Stimulated activated CD4-positive, alpha-beta T cell treated with anti-CD3 and anti-CD28 coated beads, Interleukin-12 subunit alpha, Interleukin-12 subunit beta, amount 100 ng/mL, for 4 hours (primary cell): ENCODE results near the gene TCAP.
"Not testable (repeated sequence)": the region's sequence is repeated elsewhere in the genome, so short reads cannot be mapped to it uniquely, and the experiment has no call there.

Experiments used
- DNase-seq: peaks from one replicate; pipeline ENCODE4 v3.0.0-alpha.2; 2020

The TCAP gene

GRCh38 chr17:39709319-39709997 is 44.3 kb downstream of the TCAP start:
- DNase-seq = no peak

- no peak for DNase-seq
Measured at GRCh38 chr17:39709998-39710964, 45.1 kb downstream of the TCAP start.

GRCh38 chr17:39711071-39711470 is 45.9 kb downstream of the TCAP start:
- DNase-seq = not testable (repeated sequence)

GRCh38 chr17:39711851-39712250 is 46.7 kb downstream of the TCAP start:
- DNase-seq = no peak

GRCh38 chr17:39714234-39714633 is 49.1 kb downstream of the TCAP start:
- DNase-seq = no peak

- DNase-seq = no peak
Measured at GRCh38 chr17:39715375-39716072, 50.4 kb downstream of the TCAP start.
